Measurements from ENCODE around the gene ST6GAL1.

Gene ST6GAL1

GRCh38 chr3:186917512-186918312 lies 12.6 kb upstream of the ST6GAL1 start:
- no peak for DNase-seq

GRCh38 chr3:186920301-186920700 lies 10.0 kb upstream of the ST6GAL1 start:
- DNase-seq: no peak

- DNase-seq: no peak
These were observed 9.5 kb upstream of the ST6GAL1 start for GRCh38 chr3:186920796-186921195.

- DNase-seq: no peak
These were observed 8.7 kb upstream of the ST6GAL1 start for GRCh38 chr3:186921578-186921977.

- DNase-seq: no peak
These were observed 8.1 kb upstream of the ST6GAL1 start for GRCh38 chr3:186922224-186922623.

GRCh38 chr3:186922790-186923189 lies 7.5 kb upstream of the ST6GAL1 start:
- DNase-seq: no peak

- no peak for DNase-seq
These were observed 7.1 kb upstream of the ST6GAL1 start for GRCh38 chr3:186923241-186923640.

GRCh38 chr3:186925826-186926225 lies 4.5 kb upstream of the ST6GAL1 start:
- no peak for DNase-seq

GRCh38 chr3:186929186-186929585 lies 1.1 kb upstream of the ST6GAL1 start:
- no peak for DNase-seq

GRCh38 chr3:186929685-186930084 lies 641 bp upstream of the ST6GAL1 start:
- no peak for DNase-seq

GRCh38 chr3:186930641-186931531 lies 560 bp downstream of the ST6GAL1 start:
- DNase-seq: no peak

GRCh38 chr3:186931532-186932280 lies 1.4 kb downstream of the ST6GAL1 start:
- DNase-seq: no peak

- no peak for DNase-seq
These were observed 2.2 kb downstream of the ST6GAL1 start for GRCh38 chr3:186932281-186933181.

- DNase-seq: no peak
These were observed 3.5 kb downstream of the ST6GAL1 start for GRCh38 chr3:186933816-186934215.

GRCh38 chr3:186935133-186935532 lies 4.8 kb downstream of the ST6GAL1 start:
- no peak for DNase-seq

- DNase-seq: no peak
These were observed 6.9 kb downstream of the ST6GAL1 start for GRCh38 chr3:186937017-186937875.

GRCh38 chr3:186938716-186939115 lies 8.4 kb downstream of the ST6GAL1 start:
- no peak for DNase-seq

GRCh38 chr3:186939536-186939935 lies 9.2 kb downstream of the ST6GAL1 start:
- no peak for DNase-seq

- no peak for DNase-seq
These were observed 10.6 kb downstream of the ST6GAL1 start for GRCh38 chr3:186940967-186941366.

GRCh38 chr3:186942168-186942567 lies 11.8 kb downstream of the ST6GAL1 start:
- DNase-seq: no peak

GRCh38 chr3:186945255-186945823 lies 15.0 kb downstream of the ST6GAL1 start:
- DNase-seq: no peak
